Activated T-cell treated with anti-CD3 and anti-CD28 coated beads, Interleukin-2, amount 50 U/mL, for 1 hour (primary cell): ENCODE data around the gene OSER1.

Experiments
- DNase-seq: peaks from one replicate; pipeline ENCODE4 v3.0.0-alpha.2; 2020

Gene OSER1

GRCh38 chr20:44172572-44172950 is 38.0 kb downstream of the OSER1 start:
- DNase-seq = no peak

GRCh38 chr20:44171775-44172571 is 38.6 kb downstream of the OSER1 start:
- no peak for DNase-seq

- no peak for DNase-seq
Measured at GRCh38 chr20:44170816-44171410, 39.7 kb downstream of the OSER1 start.

- DNase-seq = no peak
Measured at GRCh38 chr20:44167736-44168135, 42.8 kb downstream of the OSER1 start.

GRCh38 chr20:44166477-44166876 is 44.1 kb downstream of the OSER1 start:
- DNase-seq = no peak

- DNase-seq = no peak
Measured at GRCh38 chr20:44166008-44166407, 44.6 kb downstream of the OSER1 start.

- no peak for DNase-seq
Measured at GRCh38 chr20:44160133-44160532, 50.4 kb downstream of the OSER1 start.

GRCh38 chr20:44159711-44160110 is 50.9 kb downstream of the OSER1 start:
- no peak for DNase-seq

GRCh38 chr20:44159125-44159524 is 51.4 kb downstream of the OSER1 start:
- no peak for DNase-seq

GRCh38 chr20:44157061-44157460 is 53.5 kb downstream of the OSER1 start:
- DNase-seq = no peak

GRCh38 chr20:44154521-44155001 is 56.0 kb downstream of the OSER1 start:
- DNase-seq = no peak

- DNase-seq = peak; percentile 29
Measured at GRCh38 chr20:44153636-44154043, 56.9 kb downstream of the OSER1 start.

- DNase-seq = no peak
Measured at GRCh38 chr20:44151621-44152416, 58.8 kb downstream of the OSER1 start.

- no peak for DNase-seq
Measured at GRCh38 chr20:44146272-44146671, 64.3 kb downstream of the OSER1 start.
